Body of pancreas (tissue), 4 donors: ENCODE results near the gene LINGO4. TPM values are rescaled to one million over a fixed set of nuclear protein-coding genes. Genes with fewer than 3 reads are reported as not detected.

Experiments used
- ATAC-seq: fragments of 150-250 bp; one replicate; pipeline ENCODE4 v1.9.1; 2016
- DNase-seq, 4 donors: peaks; one replicate each; pipeline ENCODE4 v3.0.0-alpha.2; 2019
- H3K27ac ChIP-seq, 4 donors: fragments of 200-600 bp; sonication (generic); 1 replicate in 3 of 4; 2 replicates in 1 of 4; pipeline versions ENCODE4 v1.5.1 to v1.6.1; 2016 to 2019; ENCODE audit warnings: mild to moderate bottlenecking in 1 of 4, mixed read lengths in 1 of 4, moderate library complexity in 1 of 4
- H3K27me3 ChIP-seq, 2 donors: fragments of 200-600 bp; sonication (generic); one replicate each; pipeline ENCODE4 v1.6.0; 2016; ENCODE audit warnings: mild to moderate bottlenecking in 1 of 2
- H3K36me3 ChIP-seq, 2 donors: fragments of 200-600 bp; sonication (generic); replicated peaks in 1 of 2; 2 replicates each; pipeline ENCODE4 v1.5.1; 2016; ENCODE audit warnings: low read depth in 2 of 2; ENCODE audit not compliant: insufficient read depth in 1 of 2
- H3K4me1 ChIP-seq: fragments of 200-600 bp; sonication (generic); one replicate; pipeline ENCODE4 v1.6.0; 2016
- H3K4me3 ChIP-seq, 2 donors: fragments of 200-600 bp; sonication (generic); 1 replicate in 1 of 2; 2 replicates in 1 of 2; pipeline ENCODE4 v1.5.1; 2016 to 2019
- H3K9me3 ChIP-seq, 3 donors: fragments of 200-600 bp; sonication (generic); 1 replicate in 2 of 3; 2 replicates in 1 of 3; pipeline ENCODE4 v1.5.1; 2016
- POLR2A ChIP-seq, 3 donors: fragments of 450-650 bp; IDR thresholded peaks; one replicate each; pipeline ENCODE4 v1.6.1; 2016; ENCODE audit warnings: antibody characterized with exemption in 3 of 3, mild to moderate bottlenecking in 2 of 3
- WGBS, 2 donors: methylation state at CpG; one replicate each; pipeline ENCODE4 v1.1.5; 2017; 5-methylcytosine and 5-hydroxymethylcytosine counted together
- intact Hi-C: fragments of 100-400 bp; cut with DNase I; formaldehyde crosslinking; loops from one replicate; pipeline ENCODE4 v1.15.1; 2023
- total RNA-seq, 2 donors: library from RNA; depleted of rRNA; stranded (reverse); fragments of >200 nt; gene quantifications; one replicate each; pipeline ENCODE4 v1.1.0, GENCODE V29; 2016
- TF ChIP-seq, protein P1 (sequence below), 7 experiments: fragments of 450-650 bp in 4 of 7; fragments of 200-600 bp in 3 of 7; sonication (generic) in 3 of 7; IDR thresholded peaks; one replicate each; pipeline ENCODE4 v1.5.1; 2016 to 2019; ENCODE audit warnings: antibody characterized with exemption in 7 of 7

The LINGO4 gene
- total RNA-seq, 2 donors from 2014 or later, result 0.66 to 1.6 TPM

DNA sequence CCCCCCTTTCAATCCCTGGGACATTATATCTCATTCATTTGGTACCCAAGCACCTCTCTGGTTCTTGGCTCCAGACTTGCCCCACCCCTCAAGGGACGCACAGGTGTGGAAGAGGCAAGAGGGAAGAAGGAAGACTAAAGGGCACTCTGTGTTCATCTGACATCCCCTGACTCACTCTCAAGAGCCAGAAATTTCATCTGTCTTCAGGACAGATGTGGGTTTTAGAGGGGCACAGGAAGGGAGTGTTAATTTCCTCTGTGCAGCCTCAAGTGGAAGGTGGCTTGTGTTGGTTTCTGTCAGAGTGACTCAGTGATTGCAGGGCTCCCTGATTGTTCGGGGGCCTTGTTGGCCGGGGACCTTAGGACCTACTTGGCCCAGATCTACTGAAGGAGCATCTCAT, 32.0 kb upstream of the LINGO4 start:
- no peak overlapping the region for H3K4me3 ChIP-seq
- peak overlapping the region; percentile 87 to 98 (median 91) for H3K27ac ChIP-seq
- intact Hi-C loops, result no loop called here
- H3K36me3 ChIP-seq, result no peaks in the 10 kb centered on the region
- ATAC-seq (no peak), DNase-seq (no peak)
- TF ChIP-seq, protein P1, sequence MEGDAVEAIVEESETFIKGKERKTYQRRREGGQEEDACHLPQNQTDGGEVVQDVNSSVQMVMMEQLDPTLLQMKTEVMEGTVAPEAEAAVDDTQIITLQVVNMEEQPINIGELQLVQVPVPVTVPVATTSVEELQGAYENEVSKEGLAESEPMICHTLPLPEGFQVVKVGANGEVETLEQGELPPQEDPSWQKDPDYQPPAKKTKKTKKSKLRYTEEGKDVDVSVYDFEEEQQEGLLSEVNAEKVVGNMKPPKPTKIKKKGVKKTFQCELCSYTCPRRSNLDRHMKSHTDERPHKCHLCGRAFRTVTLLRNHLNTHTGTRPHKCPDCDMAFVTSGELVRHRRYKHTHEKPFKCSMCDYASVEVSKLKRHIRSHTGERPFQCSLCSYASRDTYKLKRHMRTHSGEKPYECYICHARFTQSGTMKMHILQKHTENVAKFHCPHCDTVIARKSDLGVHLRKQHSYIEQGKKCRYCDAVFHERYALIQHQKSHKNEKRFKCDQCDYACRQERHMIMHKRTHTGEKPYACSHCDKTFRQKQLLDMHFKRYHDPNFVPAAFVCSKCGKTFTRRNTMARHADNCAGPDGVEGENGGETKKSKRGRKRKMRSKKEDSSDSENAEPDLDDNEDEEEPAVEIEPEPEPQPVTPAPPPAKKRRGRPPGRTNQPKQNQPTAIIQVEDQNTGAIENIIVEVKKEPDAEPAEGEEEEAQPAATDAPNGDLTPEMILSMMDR (IDR thresholded peaks at IDR 0.05), result no peak
- TF ChIP-seq POLR2A (IDR thresholded peaks at IDR 0.05), result no peak
- H3K9me3 ChIP-seq, result no peaks in the 10 kb centered on the region
- H3K27me3 ChIP-seq, result no peaks in the 10 kb centered on the region
- peaks cover 88% of the 10 kb centered on the region for H3K4me1 ChIP-seq
- 25 to 42% methylated on average over 3 of the region's 3 CpGs for WGBS, 2 donors

DNA sequence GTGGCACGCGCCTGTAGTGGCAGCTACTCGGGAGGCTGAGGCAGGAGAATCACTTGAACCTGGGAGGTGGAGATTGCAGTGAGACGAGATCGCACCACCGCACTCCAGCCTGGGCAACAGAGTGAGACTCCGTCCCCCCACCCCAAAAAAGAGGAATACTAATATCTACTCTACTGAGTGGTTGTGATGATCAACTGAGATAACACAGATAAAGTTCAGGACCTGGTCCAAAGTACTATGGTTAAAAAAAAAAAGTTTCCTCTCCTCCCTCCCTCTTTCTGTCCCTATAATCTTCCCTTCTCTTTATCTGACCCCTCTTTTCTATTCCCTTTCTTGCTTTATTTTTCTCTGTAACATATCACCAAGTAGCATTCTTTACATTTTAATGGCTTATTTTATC, 30.4 kb upstream of the LINGO4 start:
- H3K4me1 ChIP-seq, result peaks cover 86% of the 10 kb centered on the region
- 89% methylated on average over 7 of the region's 7 CpGs for WGBS, 2 donors
- H3K9me3 ChIP-seq, result no peaks in the 10 kb centered on the region
- TF ChIP-seq, protein P1 (IDR thresholded peaks at IDR 0.05), result no peak
- TF ChIP-seq POLR2A (IDR thresholded peaks at IDR 0.05), result no peak
- no peaks in the 10 kb centered on the region for H3K27me3 ChIP-seq
- H3K4me3 ChIP-seq, result no peak overlapping the region
- H3K27ac ChIP-seq, result peak overlapping the region; percentile 55 to 98 (median 91)
- no peaks in the 10 kb centered on the region for H3K36me3 ChIP-seq
- ATAC-seq, result no peak
- intact Hi-C loops, result no loop called here
- DNase-seq, result no peak

DNA sequence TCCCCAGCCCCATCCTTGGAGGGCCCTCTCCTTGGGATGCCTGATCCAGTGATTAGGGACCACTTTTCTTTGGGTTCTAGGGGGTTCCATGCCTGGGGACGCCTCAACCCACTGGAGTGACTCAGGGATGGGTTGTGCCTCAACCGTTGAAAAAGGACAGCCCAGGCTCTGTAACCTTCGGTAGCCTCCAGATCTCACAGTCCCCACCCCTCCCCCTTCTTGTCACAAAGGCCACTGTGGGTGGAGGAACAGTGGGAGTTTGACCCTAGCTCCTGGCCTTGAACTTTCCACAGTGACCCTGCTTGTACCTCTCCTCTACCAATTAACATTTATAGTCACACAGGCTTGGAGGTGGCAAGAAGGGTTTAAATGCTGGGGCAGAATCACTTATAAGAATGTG, 29.0 kb upstream of the LINGO4 start:
- intact Hi-C loops, result no loop called here
- Histone ChIP-seq H3K36me3 (no peaks in the 10 kb centered on the region), H3K27ac (peak overlapping the region; percentile 55 to 98 (median 92)), H3K27me3 (no peaks in the 10 kb centered on the region), H3K4me3 (no peak overlapping the region), H3K4me1 (peaks cover 85% of the 10 kb centered on the region), H3K9me3 (no peaks in the 10 kb centered on the region)
- ATAC-seq (no peak), DNase-seq (no peak)
- TF ChIP-seq POLR2A (IDR thresholded peaks at IDR 0.05), result no peak
- TF ChIP-seq, protein P1 (IDR thresholded peaks at IDR 0.05), result no peak
- WGBS, 2 donors, result 46% methylated on average over 3 of the region's 3 CpGs; no CpG with 5 or more reads in 1 of the 2 donors

DNA sequence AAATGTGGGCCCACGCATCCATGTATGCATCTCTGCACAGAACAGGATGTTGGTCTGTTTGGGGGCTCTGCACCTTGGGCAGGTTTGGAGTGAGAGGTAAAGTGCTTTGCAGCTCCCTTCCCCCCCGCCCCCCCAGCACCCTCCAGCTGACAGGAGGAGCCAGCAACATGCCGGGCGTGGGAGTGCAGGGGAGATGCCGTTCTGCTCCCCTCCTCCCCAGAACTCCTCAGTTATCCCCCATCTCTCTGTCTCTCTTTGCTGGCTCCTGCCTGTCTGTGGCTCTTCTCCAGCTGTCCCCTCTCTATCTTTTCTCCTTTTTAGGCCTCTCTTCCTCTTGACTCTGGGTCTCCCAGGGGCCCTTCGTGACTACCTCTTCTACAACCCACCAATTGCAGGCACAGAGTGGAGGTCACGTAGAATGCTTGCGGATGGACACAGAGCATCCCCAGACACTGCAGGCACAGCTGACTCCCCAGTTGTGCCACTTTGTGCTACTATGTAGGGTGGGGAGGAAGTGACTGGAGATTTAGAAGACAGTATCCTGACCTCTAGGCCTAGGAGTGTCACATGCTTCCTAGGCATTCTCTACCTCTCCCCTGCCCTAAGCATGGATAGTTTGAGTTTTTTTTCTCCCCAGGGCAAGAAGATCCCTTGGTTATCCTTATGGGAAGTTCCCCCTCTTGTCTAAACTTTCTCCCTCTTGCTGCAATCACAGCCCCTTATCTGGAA, 28.1 kb upstream of the LINGO4 start:
- DNase-seq (no peak), ATAC-seq (no peak)
- H3K4me3 ChIP-seq, result no peak overlapping the region
- H3K27me3 ChIP-seq, result no peaks in the 10 kb centered on the region
- no peaks in the 10 kb centered on the region for H3K9me3 ChIP-seq
- no peak for TF ChIP-seq POLR2A (IDR thresholded peaks at IDR 0.05)
- TF ChIP-seq, protein P1 (IDR thresholded peaks at IDR 0.05), result no peak
- 48 to 63% methylated on average over 8 of the region's 8 CpGs for WGBS, 2 donors
- H3K4me1 ChIP-seq, result peaks cover 85% of the 10 kb centered on the region
- peaks cover 2% of the 10 kb centered on the region in 2 donors for H3K36me3 ChIP-seq
- H3K27ac ChIP-seq, result peak overlapping the region; percentile 55 to 98 (median 94)
- intact Hi-C loops, result no loop called here
